ENCODE data around the gene PRR19. TPM values are rescaled to one million over a fixed set of nuclear protein-coding genes. Genes with fewer than 3 reads are reported as not detected.
"Not testable (repeated sequence)": the region's sequence is repeated elsewhere in the genome, so short reads cannot be mapped to it uniquely, and the experiment has no call there.

PRR19 gene, protein sequence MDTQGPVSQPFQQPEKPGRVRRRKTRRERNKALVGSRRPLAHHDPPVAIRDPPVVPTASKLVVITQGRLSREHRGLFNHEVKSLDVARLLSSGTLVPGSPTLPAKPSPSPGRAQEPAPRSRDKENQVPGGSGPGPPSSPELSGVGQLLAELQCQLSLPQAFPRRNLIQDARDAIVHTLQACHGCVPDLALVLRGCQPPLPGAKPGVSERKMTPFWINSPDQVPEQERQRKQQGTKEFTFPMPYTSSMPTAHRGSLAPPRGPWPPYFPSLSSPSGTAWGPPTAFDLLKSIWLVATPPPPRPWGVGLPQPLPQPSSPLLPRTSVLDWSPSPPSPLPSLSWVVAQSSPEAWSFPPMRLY
- 1.4 TPM for total RNA-seq

DNA sequence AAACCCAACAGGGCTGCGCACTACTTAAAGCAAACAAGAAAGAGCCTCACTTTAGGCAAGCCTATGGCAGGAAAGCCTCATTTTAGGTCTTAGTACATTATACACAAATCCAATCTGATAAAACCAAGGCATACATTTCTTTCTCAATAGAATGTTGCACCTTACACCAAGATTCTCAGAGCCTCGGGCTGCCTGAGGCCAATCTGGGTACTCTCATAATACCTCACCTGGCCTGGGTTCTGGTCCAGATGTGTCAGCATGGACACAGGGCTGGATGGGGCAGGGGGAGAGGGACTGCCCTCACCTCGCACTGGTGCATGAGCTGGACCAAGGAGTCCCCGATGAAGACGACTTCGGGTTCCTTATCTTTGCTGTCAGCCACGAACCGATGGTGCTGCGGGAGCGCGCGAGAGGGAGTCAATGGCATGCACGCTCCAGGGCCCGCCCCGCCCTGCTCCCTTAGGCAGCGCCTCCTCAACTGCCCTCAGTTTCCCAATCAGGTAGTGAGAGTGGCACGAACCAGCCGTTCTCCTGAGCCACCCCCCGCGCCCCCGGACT is at the start of gene PRR19:
Gene PRR19, plus strand, starts transcription at position 487 of the 558 bp plus-strand sequence. CDS start 7,453 bp downstream, outside the sequence.
- no peak for DNase-seq

DNA sequence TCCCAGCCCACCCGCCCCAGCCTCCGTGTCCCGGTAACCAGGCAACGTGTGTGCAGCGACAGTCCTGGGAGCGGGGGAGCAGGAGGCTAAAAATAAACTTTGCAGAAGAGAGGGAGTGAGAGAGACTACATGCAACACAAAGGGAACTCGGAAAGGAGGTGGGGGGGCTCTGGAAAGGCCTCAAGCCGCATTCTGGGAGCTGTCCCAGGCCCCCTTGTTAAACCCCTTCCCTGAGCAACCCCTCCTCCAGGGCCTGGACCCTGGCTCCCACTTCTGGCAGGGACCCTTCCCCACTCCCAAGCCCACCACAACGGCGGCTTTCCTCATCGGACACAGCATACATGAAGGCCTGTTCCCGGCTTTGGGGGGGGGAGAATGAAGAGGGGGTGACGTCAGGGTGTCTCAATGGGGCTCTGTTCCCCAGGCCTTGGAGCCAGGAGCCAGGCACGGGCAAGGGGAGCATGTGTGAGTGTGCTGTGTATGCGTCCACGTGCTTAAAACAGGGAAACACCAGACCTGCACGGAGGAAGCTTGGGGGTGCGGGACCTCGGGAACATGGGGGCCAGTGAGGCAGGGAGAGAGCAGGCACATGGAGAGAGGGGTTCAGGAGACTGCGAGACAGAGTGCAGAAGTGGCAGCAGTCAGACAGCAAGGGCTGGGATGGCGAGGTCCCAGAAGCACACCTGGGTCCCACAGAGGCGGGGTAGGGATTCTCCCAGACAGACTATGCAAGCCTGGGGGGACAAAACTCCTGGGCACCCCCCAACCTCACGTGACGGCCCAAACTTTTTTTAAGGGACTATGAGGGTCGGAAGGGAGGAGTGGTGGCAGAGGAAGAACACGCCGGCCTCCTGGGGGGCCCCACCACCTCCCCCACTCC is 49.3 kb upstream of the PRR19 start:
- peak; percentile 77 for DNase-seq

DNA sequence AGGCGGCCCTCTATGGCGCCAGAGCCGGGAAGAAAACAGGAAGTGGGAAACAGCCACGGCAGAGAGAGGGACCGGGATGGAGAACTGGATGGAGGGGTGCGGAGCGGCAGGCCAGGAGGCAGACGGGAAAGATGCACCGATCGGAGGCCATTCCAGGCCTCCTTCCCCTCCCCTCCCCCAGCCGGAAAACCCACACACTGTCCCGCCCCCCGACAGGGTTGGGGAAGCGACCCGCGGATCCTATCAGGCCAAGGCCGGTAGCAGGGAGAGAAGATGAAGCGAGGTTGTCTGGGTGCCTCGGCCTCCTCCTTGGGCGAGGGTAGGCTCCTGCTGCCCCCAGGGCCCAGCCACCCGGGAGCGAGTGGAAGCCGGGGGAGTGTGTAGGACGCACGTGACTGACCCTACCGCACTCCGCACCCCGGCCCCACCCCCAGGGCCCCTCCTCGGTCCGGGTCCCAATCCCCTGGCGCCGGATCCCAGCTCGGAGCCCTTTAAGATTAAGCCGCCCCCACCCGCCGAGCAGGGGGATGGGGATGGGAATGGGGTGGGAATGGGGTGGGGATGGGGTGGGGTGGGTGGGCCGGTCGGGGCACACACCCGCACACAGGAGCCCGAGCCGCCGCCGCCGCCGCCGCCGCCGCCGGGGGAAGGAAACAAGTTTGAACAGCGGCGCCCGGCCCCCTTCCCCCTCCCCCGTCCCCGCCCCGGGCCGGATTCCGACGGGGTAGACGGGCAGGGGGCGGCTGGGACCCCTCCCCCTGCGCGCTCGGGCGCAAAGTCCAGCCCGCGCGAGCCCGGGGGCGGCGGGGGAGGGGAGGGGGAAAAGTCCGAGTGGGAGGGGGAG is 48.5 kb upstream of the PRR19 start:
- DNase-seq = peak; percentile 26

DNA sequence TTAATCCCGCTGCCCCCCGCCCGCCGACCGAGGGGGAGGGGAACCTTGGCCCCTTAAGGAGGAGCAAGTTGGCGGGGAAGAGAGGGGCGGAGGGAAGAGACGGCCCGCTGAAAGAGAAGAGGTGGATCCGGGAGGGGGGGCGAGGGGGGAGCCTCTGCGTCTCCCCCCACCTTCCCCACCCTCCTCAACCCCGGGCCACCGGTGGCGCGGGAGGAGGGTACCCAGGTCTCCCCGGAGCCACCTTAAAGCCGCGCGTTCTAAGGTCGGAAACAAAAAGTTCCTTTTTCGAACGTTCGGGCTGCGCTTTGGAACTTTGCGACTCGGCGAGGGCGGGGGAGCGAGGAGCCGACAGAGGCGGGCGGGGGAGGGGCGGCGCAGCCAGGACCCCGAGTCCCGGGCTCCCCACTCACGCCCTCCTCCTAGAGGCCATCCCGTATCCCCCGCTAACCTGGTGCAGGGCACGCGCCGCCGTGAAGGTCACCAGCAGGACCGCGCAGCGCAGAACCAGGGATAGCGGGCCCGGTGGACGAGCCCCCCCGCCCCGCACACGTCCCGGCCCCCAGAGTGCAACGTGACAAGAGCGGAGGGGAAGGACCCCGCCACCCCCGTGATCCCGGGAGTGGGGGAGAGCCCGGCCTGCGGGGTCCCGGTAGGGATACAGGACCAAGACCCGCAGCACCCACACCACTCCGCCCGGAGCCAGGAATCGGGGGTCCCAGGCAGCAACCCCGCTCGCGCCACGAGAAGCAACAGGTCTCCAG is 47.7 kb upstream of the PRR19 start:
- peak; percentile 61 for DNase-seq

DNA sequence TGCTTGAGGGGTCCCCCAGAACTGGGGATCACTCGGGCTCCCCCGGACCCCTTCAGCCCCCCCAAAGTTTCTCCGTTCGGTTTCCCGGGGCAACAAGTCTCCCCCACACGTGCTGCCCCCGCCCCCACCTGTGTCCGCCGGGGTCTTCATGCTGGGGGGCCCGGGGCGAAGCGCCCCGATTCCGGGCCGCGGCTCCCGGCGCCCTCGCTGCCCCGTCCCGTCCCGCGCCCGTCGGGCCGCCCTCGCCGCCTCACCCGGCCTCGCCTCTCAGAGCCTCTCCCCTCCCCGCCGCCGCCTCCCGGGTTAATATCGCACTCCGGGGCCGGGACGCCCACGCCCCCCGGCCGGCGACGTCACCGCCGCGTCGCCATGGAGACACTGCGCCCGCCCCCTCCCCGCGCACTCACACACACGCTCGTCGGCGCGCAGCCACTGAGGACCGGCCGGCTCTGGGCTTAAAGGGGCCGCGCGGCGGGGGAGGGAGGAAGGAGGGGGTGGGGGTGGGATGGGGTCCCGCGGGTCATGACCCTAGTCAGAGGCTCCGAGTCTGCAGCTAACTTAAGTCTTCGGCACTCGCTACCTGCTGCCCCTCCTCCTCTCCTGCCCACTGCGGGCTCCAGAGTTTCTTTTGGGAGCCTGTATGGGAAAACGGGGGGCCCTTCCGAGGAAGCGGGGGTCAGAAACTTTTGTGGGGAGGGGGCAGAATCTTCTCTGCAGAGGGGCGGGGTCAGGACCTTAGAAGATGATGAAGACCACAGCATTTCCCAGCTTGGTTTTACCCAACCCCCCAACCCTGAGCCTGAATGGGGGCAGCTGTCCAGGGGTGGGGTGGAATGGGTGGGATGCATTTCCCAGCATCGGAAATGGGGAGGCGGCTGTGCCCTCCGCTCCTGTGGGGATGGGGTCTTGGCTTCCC is 46.8 kb upstream of the PRR19 start, which contains the start of gene ERF:
Gene ERF, minus strand, starts transcription at position 279 of the 916 bp plus-strand sequence. Its CDS starts 129 bp downstream, at position 150.
- peak; percentile 90 for DNase-seq

DNA sequence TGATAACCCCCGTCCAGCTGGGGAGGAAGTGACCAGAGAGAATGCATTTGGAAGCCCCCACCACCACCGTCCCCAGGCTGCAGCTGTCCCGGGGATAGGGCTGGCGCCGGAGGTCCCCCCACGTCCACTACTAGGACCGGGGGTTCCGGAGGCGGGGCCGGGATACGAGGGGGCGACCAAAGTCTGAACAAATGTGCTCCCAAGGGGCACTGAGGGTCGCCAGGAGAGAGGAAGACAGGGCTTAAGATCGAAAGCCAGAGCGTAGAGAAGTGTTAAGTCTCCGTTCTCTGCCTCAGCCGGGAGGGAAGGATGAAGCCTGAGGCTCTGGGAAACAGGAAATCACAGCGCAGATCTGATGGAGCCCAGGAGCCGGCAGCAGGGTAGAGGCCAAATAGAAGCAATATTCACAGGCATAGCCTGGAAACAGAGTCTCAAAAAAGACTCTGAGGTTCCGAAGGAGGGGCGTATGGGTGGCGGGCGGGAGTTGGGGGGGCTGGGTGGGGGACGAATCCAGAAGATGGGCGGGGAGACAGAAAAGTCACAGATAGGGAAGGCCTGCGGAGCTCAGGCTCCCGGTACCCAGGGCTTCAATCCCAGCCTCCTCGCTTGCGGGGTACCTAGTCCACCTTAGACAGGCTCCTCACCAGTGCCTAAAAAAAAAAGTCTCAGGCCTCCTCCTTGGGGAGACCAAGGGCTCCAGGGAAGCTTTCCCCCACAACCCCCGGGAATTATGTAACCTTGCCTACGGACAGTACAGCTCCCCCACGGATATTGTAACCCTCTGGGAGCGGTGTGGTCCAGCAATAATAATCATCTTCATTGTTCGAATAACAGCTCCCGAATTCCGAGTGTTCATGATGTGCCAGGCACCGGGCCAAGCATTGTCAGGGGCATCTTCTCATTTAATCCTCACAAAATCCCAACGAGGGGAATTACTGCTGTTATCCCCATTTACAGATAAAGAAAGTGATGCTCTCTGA is 45.9 kb upstream of the PRR19 start:
- DNase-seq = peak; percentile 67

DNA sequence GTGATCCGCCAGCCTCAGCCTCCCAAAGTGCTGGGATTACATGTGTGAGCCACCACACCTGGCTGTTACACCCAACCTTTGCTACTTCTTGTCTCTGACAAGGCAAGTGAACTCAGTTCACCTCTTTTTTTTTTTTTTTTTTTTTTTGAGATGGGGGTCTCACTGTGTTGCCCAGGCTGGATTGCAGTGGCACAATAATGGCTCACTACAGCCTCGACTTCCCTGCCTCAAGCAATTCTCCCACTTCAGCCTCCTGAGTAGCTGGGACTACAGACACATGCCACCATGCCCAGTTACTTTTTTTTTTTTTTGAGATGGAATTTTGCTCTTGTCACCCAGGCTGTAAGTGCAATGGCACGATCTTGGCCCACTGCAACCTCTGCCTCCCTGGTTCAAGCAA is 44.1 kb upstream of the PRR19 start:
- DNase-seq = not testable (repeated sequence)

DNA sequence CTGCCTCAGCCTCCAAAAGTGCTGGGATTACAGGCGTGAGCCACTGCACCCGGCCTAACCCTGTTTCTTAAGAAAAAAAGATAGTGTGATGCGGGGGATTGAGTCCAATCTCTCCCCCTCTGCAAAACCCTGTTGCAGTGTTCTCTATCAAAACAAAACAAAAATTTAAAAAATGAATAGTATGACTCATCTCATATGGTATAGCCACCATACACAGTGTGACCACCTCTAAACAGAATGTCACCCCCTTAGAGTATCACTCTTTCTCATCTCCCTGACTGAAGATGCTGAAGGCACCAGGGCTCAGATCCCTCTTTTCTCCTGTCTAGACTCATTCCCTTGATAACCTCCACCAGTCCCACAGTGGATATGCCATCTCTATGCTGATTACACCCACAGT is 40.2 kb upstream of the PRR19 start:
- DNase-seq = no peak

DNA sequence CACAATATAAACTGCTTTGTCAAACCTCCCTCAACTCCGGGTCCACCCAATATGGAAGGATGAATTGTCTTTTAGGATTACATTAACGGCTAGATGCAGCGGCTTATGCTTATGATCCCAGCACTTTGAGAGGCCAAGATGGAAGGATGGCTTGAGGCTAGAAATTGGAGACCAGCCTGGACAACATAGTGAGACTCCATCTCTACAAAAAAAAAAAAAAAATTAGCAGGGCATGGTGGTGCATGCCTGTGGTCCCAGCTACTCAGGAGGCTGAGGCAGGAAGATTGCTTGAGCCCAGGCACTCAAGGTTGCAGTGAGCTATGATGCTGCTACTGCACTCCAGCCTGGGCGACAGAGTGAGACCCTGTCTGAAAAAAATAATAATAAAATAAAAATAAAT is 35.8 kb upstream of the PRR19 start:
- not testable (repeated sequence) for DNase-seq

DNA sequence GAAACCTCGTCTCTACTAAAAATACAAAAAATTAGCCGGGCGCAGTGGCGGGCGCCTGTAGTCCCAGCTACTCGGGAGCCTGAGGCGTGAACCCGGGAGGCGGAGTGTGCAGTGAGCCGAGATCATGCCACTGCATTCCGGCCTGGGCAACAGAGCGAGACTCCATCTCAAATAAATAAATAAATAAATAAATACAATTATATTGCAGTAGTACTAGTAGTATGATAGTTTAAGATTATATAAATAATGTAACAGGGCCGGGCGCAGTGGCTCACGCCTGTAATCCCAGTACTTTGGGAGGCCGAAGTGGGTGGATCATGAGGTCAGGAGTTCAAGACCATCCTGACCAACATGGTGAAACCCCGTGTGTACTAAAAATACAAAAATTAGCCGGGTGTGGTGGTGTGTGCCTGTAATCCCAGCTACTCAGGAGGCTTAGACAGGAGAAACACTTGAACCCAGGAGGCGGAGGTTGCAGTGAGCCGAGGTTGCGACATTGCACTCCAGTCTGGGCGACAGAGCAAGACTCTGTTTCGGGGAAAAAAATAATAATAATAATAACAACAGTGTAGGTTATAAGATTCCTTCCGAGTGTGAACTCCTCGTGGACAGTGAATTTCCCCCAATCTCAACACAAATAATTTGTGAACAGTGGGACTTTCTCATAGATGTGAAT is 34.9 kb upstream of the PRR19 start:
- DNase-seq = not testable (repeated sequence)

DNA sequence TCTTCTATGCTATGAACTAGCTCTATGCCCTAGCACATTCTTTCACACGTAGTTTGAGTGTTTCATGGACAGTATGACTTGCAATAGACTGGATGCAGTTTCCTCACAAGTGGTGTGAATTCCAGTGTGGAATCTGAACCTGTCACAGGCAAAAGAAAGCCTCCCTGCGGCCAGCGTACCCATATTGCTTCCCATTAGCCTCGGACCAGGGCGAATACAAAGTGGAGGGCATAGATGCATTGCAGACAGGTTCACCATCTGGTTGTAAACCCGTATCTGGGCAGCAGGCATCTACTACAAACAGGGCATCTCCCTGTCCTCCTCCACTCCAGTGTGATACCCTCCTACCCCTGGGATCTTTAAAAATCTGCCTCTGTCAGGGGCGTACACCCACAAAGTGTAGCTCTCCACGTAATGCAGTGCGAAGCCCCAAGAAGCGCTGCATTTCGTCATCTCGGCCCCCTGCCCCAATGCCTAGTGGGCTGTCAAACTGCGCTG is 34.2 kb upstream of the PRR19 start:
- no peak for DNase-seq

DNA sequence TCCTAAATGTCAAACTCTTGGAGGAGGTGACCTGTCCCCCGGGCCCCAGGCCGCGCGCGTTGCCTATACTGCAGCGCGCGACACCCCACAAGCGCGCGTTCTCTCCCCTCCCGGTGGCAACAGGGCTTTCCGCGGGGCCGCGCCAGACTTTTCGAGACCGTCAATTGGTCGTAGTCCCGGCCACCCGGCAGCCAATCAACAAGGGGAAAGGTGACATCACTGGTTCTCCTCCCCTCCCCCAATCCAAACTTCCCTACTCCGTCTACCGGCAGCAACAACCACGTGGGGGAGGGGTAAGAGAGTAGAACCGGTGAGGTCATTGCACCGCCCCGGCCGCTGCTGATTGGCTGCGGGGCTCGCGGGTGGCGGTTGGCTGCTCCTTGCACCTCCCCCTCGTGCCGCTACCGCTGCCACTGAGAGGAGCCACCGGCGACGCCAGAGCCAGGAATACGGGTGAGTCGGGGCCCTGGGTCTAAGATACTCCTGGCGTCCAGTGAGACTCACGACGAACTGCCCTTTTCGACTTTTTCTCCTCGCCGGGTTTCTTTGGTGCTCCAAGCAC is 33.7 kb upstream of the PRR19 start:
- peak; percentile 98 for DNase-seq

DNA sequence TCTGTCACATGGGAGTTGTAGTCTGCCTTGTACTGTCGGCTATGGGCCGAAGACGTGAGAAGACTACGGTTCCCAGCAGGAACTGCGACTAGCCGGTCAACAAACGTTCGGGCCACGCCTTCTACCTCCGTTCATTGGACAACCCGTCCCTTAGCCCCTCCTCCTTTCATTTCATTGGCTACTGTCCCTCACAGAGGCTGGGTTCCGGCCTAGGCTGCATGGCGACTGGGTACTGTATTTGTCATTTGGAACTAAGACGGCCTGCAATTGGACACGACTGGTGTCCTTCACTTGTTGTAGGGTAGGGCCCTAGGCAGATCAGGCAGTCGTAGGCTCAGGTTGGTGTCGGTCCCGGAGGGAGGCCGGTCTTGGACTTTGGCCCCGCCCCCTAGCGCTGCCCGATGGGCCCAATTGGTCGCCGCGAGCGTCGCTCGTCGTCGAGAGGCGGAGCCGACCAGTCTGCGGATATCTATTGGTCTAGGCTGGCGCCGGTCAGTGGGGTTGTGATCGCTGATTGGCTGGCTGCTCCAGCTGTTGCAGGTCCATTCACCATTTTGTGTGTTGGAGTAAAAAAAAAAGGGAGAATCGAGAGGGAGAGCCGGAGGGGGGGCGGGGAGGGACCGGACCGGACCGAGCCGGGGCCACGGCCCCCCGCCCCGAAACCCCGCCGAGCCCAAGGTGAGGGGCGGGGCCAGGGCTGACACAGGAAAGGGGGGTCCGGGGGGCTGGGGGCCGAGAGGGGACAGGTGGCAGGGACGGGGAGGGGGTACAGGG is 33.0 kb upstream of the PRR19 start, which contains the start of gene CIC:
Gene CIC, plus strand, starts transcription at position 549 of the 774 bp plus-strand sequence. CDS start 2,532 bp downstream, outside the sequence.
- peak; percentile 100 for DNase-seq

DNA sequence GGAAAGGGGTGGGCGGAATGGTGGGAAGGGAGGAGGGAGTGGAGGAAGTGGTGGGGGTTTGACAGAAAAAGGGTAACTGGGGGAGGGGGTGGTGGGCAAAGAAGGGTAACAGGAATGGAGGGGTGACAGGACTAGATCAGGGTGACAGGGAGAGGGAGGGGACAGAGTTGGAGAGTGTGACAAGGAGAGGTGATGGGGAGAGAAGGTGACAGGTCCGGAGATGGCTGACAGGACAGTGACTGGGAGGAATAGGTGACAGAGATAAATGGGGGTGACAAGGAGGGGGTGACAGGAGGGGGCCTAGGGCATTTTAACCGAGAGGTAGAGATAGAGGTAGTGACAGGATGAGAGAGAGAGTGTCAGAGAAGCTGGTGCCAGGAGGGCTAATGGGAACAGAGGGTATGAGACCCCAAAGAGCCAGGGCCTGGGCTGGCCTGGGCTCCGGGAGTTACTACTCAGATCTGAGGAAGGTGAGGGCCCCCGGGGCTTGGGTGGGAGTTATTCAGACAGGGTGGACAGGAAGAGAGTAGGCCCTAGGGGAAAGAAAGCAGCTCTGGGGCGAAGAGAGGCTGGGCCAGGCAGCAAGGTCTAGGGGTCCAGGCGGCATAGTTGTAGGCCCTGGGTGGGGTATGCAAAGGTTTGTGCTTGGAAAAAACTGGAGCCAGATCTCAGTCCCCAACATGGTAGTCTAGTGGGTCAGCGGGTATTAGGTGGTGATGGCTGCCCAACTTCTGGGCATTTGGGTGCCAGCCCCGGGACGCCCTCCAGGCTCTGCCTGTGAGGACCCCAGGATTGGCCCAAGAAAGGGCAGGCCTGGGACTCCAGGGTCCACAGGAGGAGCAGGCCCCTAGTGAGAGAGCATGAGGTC is 32.2 kb upstream of the PRR19 start:
- DNase-seq = no peak

DNA sequence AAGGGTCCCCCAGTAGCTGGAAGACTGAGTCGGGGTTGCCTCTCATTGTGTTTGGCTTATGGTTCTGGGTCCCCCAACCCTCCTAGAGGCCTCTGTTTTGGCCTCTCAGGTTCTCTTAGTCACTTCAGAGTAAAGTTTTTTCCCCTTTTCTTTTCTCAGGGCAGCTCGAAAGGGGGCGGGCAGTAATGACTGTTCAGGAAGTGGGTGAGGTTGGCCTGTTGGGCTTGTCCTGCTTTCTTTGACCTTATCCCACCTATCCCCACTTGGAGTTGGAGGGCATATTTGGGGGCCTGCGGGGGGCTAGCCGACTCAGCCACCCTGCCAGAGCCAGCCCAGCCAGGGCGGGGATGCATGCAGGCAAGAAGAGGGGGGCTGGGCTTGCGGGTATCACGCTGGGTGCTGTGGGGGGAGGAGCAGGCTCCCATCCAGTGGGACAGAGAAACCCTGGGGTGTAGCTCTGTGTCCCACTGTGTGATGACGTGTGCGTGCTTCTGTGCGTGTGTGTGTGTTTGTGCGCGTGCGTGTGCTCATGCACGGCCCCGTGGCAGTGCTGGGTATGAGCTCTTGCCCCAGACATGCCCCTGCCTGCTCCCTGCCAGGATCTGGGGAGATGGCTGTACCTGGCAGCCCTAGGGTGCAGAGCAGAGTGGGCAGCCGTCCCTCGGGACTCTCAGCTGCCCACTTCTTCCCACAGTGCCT is 31.4 kb upstream of the PRR19 start:
- peak; percentile 48 for DNase-seq

Measured in occipital lobe (tissue), 2 donors.